ENCODE data around the gene MRPL44. TPM values are rescaled to one million over a fixed set of nuclear protein-coding genes. Genes with fewer than 3 reads are reported as not detected.

MRPL44 gene
- total and polyA plus RNA-seq, 2 of the 13 experiments (the other 11 are each of a cell fraction or from before 2014, with no cell fraction given) = 38.4 to 78.0 TPM

GRCh38 chr2:223944166-223944702, 13.0 kb upstream of the MRPL44 start (continued):
- TF ChIP-seq HNF1B (CRISPR knock-in tag; IDR thresholded peaks at IDR 0.05) (no peak), GPN1 (CRISPR knock-in tag; IDR thresholded peaks at IDR 0.05; ENCODE audit: borderline replicate concordance) (no peak), CEBPG (CRISPR knock-in tag; IDR thresholded peaks at IDR 0.05) (no peak), GATA4 (IDR thresholded peaks at IDR 0.05; ENCODE audit: borderline replicate concordance, low read depth) (no peak), KDM6A (CRISPR knock-in tag; IDR thresholded peaks at IDR 0.05; ENCODE audit: low read depth) (no peak), PAF1 (CRISPR knock-in tag; IDR thresholded peaks at IDR 0.05) (no peak), HOXD1 (CRISPR knock-in tag; IDR thresholded peaks at IDR 0.05) (no peak), KDM4B (CRISPR knock-in tag; IDR thresholded peaks at IDR 0.05) (peak; percentile 51; the same call in 1 of the 2 replicates), MEF2D (CRISPR knock-in tag; IDR thresholded peaks at IDR 0.05) (no peak), ATAD3A (CRISPR knock-in tag; IDR thresholded peaks at IDR 0.05) (no peak), ZBTB21 (CRISPR knock-in tag; IDR thresholded peaks at IDR 0.05) (no peak), EZH2 (conservative IDR thresholded peaks at IDR 0.05; ENCODE audit: low read depth, low read length) (no peak), HDAC6 (IDR thresholded peaks at IDR 0.05; ENCODE audit: low read depth, low read length) (no peak), GZF1 (CRISPR knock-in tag; IDR thresholded peaks at IDR 0.05) (peak; percentile 97), AKNA (CRISPR knock-in tag; IDR thresholded peaks at IDR 0.05; ENCODE audit: borderline replicate concordance) (no peak), ZNF335 (CRISPR knock-in tag; IDR thresholded peaks at IDR 0.05) (0 out of 2 replicates have a peak, but pooled peaks have one; percentile 47), ZKSCAN5 (CRISPR knock-in tag; IDR thresholded peaks at IDR 0.05) (no peak), REST (IDR thresholded peaks at IDR 0.05; ENCODE audit: borderline replicate concordance in 1 of 2, low read depth in 1 of 2, low read length in 2 of 2) (no peak), ZNF333 (CRISPR knock-in tag; IDR thresholded peaks at IDR 0.05; ENCODE audit: borderline replicate concordance) (no peak), TCF7 (IDR thresholded peaks at IDR 0.05; ENCODE audit: low read depth) (no peak), CCDC6 (CRISPR knock-in tag; IDR thresholded peaks at IDR 0.05) (no peak; the same call in 1 of the 2 replicates), PRMT3 (CRISPR knock-in tag; IDR thresholded peaks at IDR 0.05; ENCODE audit: borderline replicate concordance, low read depth) (no peak)

Data from HepG2 (cell line).